HG02870 (cell line): Measurements from ENCODE around the gene SETDB2.
A peak's percentile ranks its signal among the peaks of the same experiment; 100 is the strongest.

Experiments
- ATAC-seq: cut with Tn5 transposase; IDR thresholded peaks from one replicate; pipeline ENCODE4 v1.9.1; 2021; ENCODE audit warnings: mild to moderate bottlenecking, moderate library complexity; ENCODE audit not compliant: unreplicated experiment

Gene SETDB2

GRCh38 chr13:49443704-49444523, at the start of gene SETDB2, which contains the start of gene CAB39L:
TSS of gene SETDB2 (plus strand) at chr13:49444274. CDS start at chr13:49451894, 7,620 bp downstream.
TSS of gene CAB39L (minus strand) at chr13:49444064. CDS start at chr13:49382910, 61,154 bp downstream.
- peak; percentile 97 for ATAC-seq

DNA sequence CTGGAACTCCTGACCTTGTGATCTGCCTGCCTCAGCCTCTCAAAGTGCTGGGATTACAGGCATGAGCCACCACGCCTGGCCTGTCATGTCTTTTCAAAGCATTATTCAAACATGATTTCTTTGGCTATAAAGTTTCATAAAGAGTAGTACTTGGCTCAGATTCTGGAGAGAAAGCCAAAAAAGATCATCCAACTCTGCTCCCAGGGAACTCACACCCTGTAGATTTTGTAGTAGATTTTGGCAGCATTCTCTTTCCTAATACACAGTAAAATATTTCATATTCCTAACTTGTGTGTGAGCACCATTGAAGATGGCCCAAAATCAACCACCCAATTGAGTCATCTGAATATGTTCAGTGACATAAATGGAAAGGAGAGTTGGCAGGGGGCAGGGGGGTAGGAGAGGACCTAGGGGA, 48.6 kb upstream of the SETDB2 start:
- no peak for ATAC-seq

- no peak for ATAC-seq
These were observed 48.1 kb upstream of the SETDB2 start for GRCh38 chr13:49395878-49396380.

DNA sequence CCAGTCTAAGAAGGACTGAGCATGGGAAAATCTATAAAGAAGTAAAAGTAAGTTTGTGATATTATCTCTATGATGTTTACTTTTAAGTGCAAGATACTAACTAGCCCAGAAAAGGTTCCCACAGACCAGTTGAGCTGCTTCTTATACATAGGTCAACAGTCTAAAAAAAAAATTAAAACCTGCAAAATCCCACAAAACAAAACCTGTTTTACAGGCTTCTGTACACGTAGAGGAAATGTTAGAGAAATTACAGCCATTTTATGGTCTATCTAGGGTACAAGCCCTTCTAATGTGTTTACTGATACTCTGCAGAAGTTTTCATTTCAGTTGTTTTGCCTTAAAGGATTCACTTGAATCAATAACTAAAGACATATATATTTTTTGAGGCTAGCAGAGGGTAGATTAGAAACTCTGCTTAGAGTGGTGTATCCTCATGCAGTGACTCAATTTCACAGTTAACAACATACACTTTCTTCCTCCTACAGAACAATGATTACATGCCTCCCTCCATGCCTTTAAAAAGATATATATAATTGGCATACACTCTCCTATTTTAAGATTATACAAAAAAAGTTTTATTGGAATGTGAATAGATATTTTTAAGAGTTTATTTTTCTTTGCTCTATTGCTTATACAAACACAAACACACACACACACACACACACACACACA, 44.1 kb upstream of the SETDB2 start:
- no peak for ATAC-seq

DNA sequence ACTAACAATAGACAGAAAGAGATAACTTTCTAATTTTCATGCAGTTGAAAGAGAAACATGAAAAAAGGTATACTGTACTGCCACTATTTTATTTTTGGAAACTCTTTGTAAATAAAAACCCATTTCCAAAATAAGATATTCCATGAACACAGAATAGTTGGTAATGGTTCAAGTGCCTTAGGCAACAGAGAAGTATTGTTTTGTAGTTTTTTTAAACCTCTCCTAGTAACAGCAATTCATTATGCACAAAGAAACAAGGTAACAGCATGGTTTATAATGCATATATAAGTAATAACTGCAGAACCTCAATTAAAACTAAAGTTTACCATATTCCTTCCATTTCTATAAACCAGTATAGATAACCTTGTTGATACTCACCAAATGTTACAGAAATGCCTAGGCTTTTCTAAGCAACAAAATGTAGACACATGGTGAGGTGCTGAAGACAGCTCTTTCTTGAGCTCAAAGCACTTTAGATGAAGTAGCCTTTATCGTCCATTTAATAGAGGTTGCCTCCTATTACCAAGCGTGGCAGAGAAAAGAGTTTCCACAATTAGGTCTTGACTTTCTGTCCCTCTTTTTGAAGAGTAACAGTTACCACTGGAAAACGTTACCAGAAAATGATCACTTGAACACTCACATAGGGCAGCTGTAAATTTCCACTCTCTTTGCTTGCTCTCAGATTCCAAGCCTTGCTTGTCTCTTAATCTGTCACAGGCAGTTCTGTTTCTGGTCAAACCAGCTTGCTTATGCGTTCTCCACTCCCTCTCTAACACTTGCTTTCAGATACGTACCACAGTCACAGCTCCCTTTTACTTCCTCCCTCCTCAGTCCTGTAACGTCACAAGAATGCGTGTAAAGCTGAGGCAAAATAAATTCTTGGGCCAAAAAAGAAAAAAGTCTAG, 43.1 kb upstream of the SETDB2 start:
- ATAC-seq, result peak; percentile 93

DNA sequence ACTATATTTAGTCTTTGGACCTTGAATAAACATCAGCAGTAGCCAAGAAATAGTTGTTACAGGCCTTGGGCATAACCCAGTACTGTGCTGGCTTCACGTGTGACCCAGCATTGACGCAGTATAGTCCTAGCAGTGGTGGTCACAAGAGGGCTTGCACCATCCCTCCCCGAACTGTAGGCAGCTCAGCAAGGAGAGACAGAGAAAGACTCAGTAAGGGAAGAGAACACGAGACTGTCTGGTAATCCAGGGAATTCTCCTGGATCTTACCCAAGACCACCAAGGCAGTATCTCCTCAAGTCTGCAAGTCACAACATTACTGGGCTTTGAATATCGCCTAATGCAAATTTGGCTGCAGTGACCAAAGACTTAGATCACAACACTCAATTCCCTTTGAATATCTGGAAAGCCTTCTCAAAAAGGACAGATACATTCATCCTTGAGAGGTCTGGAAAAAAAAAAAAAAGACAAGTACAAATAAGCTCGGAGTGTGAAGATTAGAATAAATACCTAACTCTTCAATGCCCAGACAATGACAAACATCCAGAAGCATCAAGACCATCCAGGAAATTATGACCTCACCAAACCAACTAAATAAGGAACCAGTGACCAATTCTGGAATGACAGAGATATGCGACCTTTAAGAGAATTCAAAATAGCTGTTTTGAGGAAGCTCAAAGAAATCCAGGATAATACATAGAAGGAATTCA, 39.9 kb upstream of the SETDB2 start:
- no peak for ATAC-seq

- ATAC-seq, result no peak
These were observed 39.4 kb upstream of the SETDB2 start for GRCh38 chr13:49404703-49405020.

GRCh38 chr13:49407068-49407467, 37.0 kb upstream of the SETDB2 start:
- ATAC-seq, result no peak

GRCh38 chr13:49407936-49408335, 36.1 kb upstream of the SETDB2 start:
- ATAC-seq, result no peak

DNA sequence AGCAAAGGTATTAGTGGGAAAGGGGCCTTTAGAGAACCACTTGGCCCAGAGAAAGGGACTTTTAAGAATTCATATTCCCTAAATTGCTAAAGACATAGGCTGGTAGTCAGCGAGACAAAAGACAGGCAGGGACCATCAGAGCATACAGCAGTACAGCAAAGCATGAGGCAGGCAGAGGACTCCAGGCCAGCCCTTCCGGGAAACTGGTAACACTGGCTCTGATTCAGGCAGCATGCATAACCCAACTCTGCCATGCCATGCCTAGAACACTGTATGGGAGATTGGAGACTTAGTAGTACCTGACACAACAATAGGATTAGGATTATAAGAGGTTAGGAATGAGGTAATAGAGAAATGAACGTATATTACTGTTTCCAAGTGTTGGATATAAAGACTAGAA, 35.1 kb upstream of the SETDB2 start:
- no peak for ATAC-seq

- no peak for ATAC-seq
These were observed 34.1 kb upstream of the SETDB2 start for GRCh38 chr13:49410006-49410405.

- no peak for ATAC-seq
These were observed 33.6 kb upstream of the SETDB2 start for GRCh38 chr13:49410477-49410876.

DNA sequence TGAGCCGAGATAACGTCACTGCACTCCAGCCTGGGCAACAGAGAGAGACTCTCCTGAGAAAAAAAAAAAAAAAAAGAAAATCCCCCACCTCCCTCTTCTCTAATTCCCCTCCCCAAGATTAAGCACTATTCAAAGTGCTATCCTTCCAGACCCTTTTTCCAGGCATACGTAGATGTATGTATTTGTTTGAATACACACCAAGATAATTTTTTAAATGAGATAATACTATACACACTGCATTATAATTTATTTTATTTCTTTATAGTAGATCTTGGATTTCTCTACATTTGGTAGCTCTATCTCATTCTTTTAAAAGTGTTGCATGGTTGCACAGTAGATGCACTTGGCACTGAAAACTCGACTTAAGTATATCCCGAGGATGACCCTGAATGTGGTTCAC, 32.7 kb upstream of the SETDB2 start:
- no peak for ATAC-seq

GRCh38 chr13:49412749-49413148, 31.3 kb upstream of the SETDB2 start:
- no peak for ATAC-seq

- ATAC-seq, result no peak
These were observed 26.9 kb upstream of the SETDB2 start for GRCh38 chr13:49417161-49417560.

- no peak for ATAC-seq
These were observed 25.9 kb upstream of the SETDB2 start for GRCh38 chr13:49418206-49418605.

- no peak for ATAC-seq
These were observed 24.8 kb upstream of the SETDB2 start for GRCh38 chr13:49419276-49419675.

GRCh38 chr13:49421391-49421790, 22.7 kb upstream of the SETDB2 start:
- ATAC-seq, result no peak

GRCh38 chr13:49424011-49424560, 20.0 kb upstream of the SETDB2 start:
- no peak for ATAC-seq

DNA sequence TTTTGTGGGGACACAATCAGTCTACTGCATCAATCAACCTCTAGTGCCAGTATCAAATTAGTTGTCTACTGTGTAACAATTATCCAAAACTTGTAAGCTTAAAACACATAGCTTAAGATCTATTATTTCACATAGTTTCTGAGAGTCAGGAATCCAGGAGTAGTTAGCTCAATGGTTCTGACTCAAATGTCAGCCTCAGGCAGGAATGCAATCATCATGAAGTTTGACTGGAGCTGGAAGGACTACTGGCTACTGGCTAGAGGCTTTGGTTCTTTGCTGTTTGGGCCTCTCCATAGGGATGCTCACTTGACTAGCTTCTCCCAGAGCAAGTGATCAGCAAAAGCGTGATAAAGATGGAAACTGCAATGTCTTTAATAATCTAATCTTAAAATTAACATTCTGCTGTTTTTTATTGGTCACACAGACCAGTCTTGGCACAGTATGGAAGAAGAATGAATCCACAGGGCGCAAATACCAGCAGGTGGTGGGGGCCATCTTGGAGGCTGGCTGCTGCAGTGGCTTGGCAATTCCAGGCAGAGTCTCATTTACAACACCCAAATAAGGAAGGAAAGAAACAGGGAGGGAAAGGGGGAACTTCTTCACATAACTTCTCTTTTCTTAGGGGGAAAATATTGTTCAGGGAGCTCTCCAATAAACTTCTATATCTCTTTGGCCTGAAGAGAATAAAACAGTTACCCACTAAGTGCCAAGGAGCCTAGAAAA, 15.9 kb upstream of the SETDB2 start:
- ATAC-seq, result no peak
